Vagina (tissue), 2 donors: Measurements from ENCODE around the gene STX7.

Experiments used
- CTCF ChIP-seq, 3 experiments: fragments of 450-650 bp in 2 of 3; fragments of 200-600 bp in 1 of 3; sonication (generic) in 1 of 3; IDR thresholded peaks; one replicate each; pipeline ENCODE4 v1.5.1; 2017 to 2019; ENCODE audit warnings: antibody characterized with exemption in 3 of 3, mild to moderate bottlenecking in 2 of 3, moderate library complexity in 2 of 3
- POLR2A ChIP-seq, 2 donors: fragments of 450-650 bp; IDR thresholded peaks; one replicate each; pipeline ENCODE4 v1.6.1; 2017; ENCODE audit warnings: antibody characterized with exemption in 2 of 2, mild to moderate bottlenecking in 2 of 2, moderate library complexity in 2 of 2
- POLR2AphosphoS5 ChIP-seq, 2 donors: sonication (generic); formaldehyde crosslinking; IDR thresholded peaks; one replicate each; pipeline ENCODE4 v1.9.0; 2017; ENCODE audit warnings: antibody characterized with exemption in 2 of 2, mild to moderate bottlenecking in 2 of 2, low read depth in 1 of 2; ENCODE audit not compliant: insufficient read depth in 1 of 2

DNA sequence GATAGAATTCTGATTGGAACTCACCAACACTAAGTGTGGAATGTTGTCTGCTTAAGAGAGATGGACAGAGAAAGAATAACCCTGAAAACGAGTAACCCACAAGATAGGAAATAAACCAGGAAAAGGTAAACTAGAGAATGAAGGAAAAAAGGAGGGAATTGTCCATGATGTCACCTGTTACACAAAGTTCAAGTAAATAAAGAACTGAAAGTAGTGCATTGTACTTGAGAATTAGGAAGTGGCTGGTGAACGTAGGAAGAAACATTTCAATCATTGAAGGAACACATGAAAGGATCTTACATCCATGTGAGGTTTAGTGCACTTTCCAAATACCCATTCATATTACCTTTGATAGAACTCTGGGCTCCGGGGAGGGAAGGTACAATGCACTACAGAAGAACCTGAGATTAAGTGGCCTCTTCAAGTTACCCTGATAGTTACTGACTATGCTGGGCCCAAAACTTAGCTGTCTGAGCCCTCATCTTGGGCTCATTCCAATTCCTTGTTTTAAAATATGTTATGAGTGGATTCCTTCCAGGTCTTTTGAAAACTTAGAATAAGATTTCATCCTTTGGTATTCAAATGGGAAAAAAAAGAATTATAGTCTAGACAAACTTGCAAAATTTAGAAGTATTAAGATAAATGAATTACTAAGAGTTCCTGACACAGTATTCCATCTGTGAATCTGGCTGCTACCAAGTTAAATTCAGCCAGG lies 1.1 kb upstream of the STX7 start:
- TF ChIP-seq CTCF (IDR thresholded peaks at IDR 0.05) (no peak), POLR2A (IDR thresholded peaks at IDR 0.05) (no peak), POLR2AphosphoS5 (IDR thresholded peaks at IDR 0.05; ENCODE audit: insufficient read depth in 1 of 2, low read depth in 1 of 2) (no peak)
